Measurements from ENCODE around the gene PTK6.

PTK6 gene

DNA sequence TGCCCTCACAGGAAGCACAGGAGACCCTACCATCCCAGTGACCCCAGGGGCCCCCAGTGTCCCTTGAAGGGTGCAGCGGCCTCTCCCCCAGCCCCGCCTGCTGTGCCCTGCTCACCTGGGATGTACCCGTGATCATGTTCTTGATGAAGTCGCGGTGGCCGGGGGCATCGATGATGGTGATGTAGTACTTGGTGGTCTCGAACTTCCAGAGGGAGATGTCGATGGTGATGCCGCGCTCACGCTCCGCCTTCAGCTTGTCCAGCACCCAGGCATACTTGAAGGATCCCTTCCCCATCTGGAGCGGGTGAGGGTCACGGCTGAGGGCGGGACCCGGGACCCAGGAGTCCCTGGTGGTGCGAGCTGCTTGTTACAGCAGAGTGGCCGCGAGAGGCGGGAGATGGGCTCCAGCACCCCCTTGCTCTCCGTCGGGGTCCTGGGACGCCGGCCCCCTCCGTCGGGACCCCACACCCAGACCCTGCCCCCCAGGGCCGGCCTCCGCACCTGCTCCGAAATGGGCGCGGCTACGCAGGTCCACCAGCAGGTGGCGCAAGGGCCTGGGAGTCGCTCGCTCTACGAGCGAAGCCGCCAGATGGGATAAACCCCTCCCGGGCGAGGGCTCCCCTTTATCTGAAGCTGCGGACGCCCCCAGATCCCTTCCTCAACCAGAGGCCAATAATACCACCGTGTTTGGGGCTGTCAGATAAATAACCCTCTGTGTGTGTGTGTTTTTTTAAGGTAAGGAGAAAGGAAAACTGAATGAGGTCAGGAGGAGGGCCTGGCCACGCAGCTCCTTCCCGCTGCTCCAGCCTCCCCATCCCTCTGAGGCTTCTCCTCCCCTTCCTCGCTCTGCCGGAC, 41.2 kb downstream of the PTK6 start:
- peak; percentile 93 for FAIRE-seq

GRCh38 chr20:63495167-63495720, 41.9 kb downstream of the PTK6 start:
- FAIRE-seq (peak; percentile 58), DNase-seq (ENCODE audit: low spot score) (no peak)

More for the DNA sequence above, 41.2 kb downstream of the PTK6 start:
- peak; percentile 85 for DNase-seq (ENCODE audit: low spot score)

- DNase-seq (ENCODE audit: low spot score) (no peak), FAIRE-seq (peak; percentile 5)
These were observed 42.6 kb downstream of the PTK6 start for GRCh38 chr20:63494420-63495166.

DNA sequence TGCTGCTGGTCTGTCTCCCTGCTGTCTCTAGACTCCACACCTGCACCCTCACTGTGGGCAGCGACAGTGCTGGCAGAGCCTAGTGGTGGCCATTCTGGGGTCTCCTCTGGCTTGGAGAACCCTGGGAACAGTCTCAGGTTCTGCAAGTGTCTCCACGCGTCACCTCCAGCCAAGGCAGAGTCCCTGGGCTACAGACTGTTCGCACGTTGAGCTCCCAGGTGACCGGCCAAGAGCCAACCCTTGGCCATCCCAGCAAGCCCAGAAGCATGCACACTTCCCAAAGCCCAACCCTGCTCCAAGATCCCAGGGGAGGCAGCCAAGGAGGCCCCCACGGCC, 43.1 kb downstream of the PTK6 start:
- DNase-seq (ENCODE audit: low spot score), result no peak
- no peak for FAIRE-seq

GRCh38 chr20:63493563-63494020, 43.6 kb downstream of the PTK6 start:
- DNase-seq (ENCODE audit: low spot score) (no peak), FAIRE-seq (no peak)

- no peak for FAIRE-seq
These were observed 44.2 kb downstream of the PTK6 start for GRCh38 chr20:63492982-63493381.

GRCh38 chr20:63492518-63492917, 44.7 kb downstream of the PTK6 start:
- DNase-seq (ENCODE audit: low spot score), result no peak
- no peak for FAIRE-seq

More at GRCh38 chr20:63492982-63493381, 44.2 kb downstream of the PTK6 start:
- no peak for DNase-seq (ENCODE audit: low spot score)

GRCh38 chr20:63491635-63492230, 45.4 kb downstream of the PTK6 start:
- DNase-seq (ENCODE audit: low spot score), result no peak
- no peak for FAIRE-seq

DNA sequence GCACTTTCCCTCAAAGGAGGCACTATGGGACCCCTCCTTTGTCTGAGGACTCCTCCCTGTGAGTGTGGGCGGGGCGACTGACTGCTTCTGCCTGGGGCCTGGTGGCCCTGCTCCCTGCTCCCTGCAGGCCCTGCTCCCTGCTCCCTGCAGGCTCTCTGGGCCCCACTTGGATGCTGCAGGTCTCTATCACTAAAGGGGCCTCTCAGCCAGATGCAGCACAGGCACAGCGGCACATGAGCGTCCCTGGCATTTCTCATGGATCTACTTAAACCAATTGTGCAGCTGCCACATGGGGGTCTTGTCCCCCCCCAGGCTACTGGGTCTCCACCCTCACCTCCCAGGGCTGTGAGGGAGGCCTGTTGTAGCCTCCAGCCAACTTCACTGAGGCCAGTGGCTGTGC, 46.1 kb downstream of the PTK6 start:
- FAIRE-seq (no peak), DNase-seq (ENCODE audit: low spot score) (no peak)

GRCh38 chr20:63490416-63490815, 46.8 kb downstream of the PTK6 start:
- DNase-seq (ENCODE audit: low spot score), result no peak
- peak; percentile 89 for FAIRE-seq

DNA sequence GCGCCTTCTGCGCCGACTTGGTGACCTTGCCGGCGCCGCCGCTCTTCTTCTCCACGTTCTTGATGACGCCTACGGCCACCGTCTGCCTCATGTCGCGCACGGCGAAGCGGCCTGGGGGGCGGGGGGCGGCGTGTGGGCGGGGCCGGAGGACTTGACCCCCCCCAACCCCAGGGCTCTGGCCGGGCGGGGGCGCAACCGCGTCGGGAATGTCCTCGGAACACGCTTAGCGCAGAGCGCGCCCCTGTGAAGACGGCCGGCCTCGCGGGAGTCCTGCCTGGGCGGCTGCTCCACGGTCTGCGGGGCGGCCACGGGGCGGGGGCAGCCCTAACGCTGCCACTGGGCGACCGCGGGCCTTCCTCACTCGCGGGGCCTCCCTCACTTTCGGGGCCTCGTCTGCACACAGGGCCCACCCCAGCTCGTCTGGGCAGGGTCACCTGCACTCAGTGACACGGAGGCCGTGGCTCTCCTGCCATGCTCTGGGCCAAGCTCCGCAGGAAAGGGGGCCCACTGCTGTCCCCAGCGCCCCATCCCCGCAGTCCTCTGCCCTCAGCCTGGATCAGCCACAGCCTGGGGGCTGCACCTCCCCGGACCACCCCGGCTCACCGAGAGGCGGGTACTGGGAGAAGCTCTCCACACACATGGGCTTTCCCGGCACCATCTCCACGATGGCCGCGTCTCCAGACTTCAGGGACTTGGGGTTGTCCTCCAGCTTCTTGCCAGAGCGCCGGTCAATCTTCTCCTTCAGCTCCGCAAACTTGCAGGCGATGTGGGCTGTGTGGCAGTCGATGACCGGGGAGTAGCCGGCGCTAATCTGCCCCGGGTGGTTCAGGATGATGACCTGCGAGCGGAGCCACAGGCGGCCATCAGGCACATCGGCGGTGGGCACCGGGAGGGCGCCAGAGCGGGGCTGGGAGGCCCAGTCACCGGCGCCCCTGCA, 48.6 kb downstream of the PTK6 start:
- DNase-seq (ENCODE audit: low spot score), result no peak
- FAIRE-seq, result peak; percentile 17

DNA sequence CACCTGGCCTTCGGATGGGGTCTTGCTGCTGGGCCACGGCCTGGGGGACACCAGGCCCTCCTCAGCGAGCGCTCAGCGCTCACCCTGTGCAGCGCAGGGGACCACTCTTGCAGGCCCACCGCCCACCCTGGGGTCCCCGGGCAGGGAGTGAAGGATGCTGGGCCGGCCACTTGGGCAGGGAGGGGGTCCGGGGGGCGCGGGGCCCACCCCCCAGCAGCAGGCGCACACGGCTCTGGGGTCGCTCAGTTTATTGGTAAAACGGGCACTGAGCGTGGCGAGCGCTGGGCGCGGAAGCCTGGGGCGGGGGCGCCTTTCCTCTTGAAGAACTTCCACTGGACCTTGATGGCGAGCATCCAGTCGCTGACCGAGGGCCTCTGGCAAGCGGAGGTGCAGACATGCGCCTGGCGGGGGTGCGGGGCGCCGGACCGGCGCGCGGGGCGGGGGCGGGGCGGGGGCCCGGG, 49.4 kb downstream of the PTK6 start:
- DNase-seq (ENCODE audit: low spot score) (no peak), FAIRE-seq (no peak)

GRCh38 chr20:63487116-63487764, 49.9 kb downstream of the PTK6 start:
- DNase-seq (ENCODE audit: low spot score) (no peak), FAIRE-seq (peak; percentile 95)

GRCh38 chr20:63486300-63486855, 50.8 kb downstream of the PTK6 start:
- no peak for DNase-seq (ENCODE audit: low spot score)
- FAIRE-seq, result peak; percentile 48

- FAIRE-seq, result no peak
- no peak for DNase-seq (ENCODE audit: low spot score)
These were observed 52.3 kb downstream of the PTK6 start for GRCh38 chr20:63484651-63485403.

- no peak for FAIRE-seq
- no peak for DNase-seq (ENCODE audit: low spot score)
These were observed 52.9 kb downstream of the PTK6 start for GRCh38 chr20:63484236-63484635.

DNA sequence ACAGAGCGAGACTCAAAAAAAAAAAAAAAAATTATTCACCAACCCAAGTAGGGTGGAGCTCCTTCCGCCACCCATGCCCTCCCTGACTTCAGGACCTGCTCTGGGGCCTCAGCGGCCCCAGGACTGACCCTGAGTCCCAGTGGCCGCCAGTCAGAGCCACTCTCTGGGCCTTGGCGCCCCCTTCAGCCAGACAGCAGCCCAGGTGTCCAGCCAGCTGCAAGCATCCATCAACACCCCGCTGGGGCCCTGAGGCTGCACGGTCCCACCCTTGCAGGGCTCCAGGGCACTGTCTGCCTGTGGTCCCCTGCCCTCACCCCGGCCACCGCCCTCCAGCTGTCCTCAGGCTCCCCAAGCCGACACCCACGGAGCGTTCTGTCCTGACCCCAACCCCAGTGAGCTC, 53.3 kb downstream of the PTK6 start:
- no peak for FAIRE-seq
- no peak for DNase-seq (ENCODE audit: low spot score)

- FAIRE-seq, result no peak
- DNase-seq (ENCODE audit: low spot score), result no peak
These were observed 55.1 kb downstream of the PTK6 start for GRCh38 chr20:63482021-63482587.

- FAIRE-seq, result no peak
- DNase-seq (ENCODE audit: low spot score), result no peak
These were observed 55.7 kb downstream of the PTK6 start for GRCh38 chr20:63481503-63481902.

Data from urothelium cell line (cell line).